ENCODE data around the gene YWHAH. TPM values are rescaled to one million over a fixed set of nuclear protein-coding genes. Genes with fewer than 3 reads are reported as not detected.

Gene YWHAH
- polyA plus RNA-seq, 4 donors: 60.4 to 99.1 (median 89.8) TPM

- H3K36me3 ChIP-seq (ENCODE audit: control insufficient read depth in 3 of 3, insufficient read depth in 2 of 3, low read depth in 1 of 3, low read length in 3 of 3): peaks cover 0 to 5% (median 0%) of the 10 kb centered on the region in 3 donors
- no peaks in the 10 kb centered on the region for H3K27me3 ChIP-seq (ENCODE audit: control insufficient read depth in 3 of 3, insufficient read depth in 3 of 3, low read length in 3 of 3)
- peak; percentile 76 to 78 for DNase-seq
Measured at GRCh38 chr22:31915586-31915985, 28.7 kb upstream of the YWHAH start.

DNA sequence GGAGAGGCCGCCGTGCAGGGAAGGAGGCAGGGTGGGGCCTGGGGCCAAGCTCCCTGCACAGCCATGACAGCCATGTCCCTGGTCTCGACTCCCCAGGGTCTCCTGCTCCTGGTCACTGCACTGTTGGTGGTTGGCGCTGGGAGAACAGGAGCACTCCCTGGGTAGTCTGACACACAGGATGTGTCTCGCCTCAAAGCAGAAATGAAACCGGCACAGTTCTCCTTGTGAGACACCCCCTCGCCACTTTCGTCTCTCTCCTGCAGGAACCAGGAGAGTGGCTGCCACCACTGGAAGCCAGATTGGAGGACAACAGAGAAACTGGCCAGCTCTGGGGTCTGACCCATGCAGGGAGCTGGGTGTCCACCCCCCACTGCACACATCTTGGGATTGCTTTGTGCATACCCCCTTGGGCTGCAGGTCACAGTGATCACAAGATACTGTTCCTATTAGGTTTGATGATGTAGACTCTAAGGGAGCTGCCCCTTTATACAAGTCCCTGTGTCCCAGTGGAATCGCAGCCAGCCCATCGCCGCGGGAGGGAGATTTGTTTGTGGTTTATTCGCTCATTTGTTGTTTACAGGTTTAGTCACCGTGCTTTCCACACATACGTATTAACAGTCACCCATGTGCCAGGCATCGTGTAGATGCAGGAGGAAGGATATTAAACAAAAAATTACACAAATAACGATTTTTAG lies 27.0 kb upstream of the YWHAH start:
- H3K4me1 ChIP-seq (ENCODE audit: control insufficient read depth in 3 of 3, insufficient read depth in 2 of 3, low read depth in 1 of 3, low read length in 2 of 3): peaks cover 0 to 18% (median 5%) of the 10 kb centered on the region in 3 donors
- no peak overlapping the region for H3K27ac ChIP-seq (ENCODE audit: low read depth in 1 of 3, low read length in 2 of 3)
- no peaks in the 10 kb centered on the region for H3K27me3 ChIP-seq (ENCODE audit: control insufficient read depth in 3 of 3, insufficient read depth in 3 of 3, low read length in 3 of 3)
- no peak overlapping the region for H3K4me3 ChIP-seq (ENCODE audit: low read depth in 1 of 3, low read length in 3 of 3)
- H3K36me3 ChIP-seq (ENCODE audit: control insufficient read depth in 3 of 3, insufficient read depth in 2 of 3, low read depth in 1 of 3, low read length in 3 of 3): no peaks in the 10 kb centered on the region
- WGBS, 3 donors: 67 to 84% (median 72%) methylated on average over 16 to 17 of the region's 17 CpGs
- H3K9me3 ChIP-seq (ENCODE audit: control insufficient read depth in 2 of 2, insufficient read depth in 1 of 2, low read depth in 1 of 2, low read length in 1 of 2): no peaks in the 10 kb centered on the region
- no peak for FAIRE-seq
- DNase-seq: no peak

More at GRCh38 chr22:31915586-31915985, 28.7 kb upstream of the YWHAH start:
- no peak for FAIRE-seq
- no peak overlapping the region for H3K4me3 ChIP-seq (ENCODE audit: low read depth in 1 of 3, low read length in 3 of 3)
- H3K27ac ChIP-seq (ENCODE audit: low read depth in 1 of 3, low read length in 2 of 3): peak overlapping the region in 1 of 3 donors; percentile 74
- H3K4me1 ChIP-seq (ENCODE audit: control insufficient read depth in 3 of 3, insufficient read depth in 2 of 3, low read depth in 1 of 3, low read length in 2 of 3): peaks cover 0 to 29% (median 7%) of the 10 kb centered on the region in 3 donors
- H3K9me3 ChIP-seq (ENCODE audit: control insufficient read depth in 2 of 2, insufficient read depth in 1 of 2, low read depth in 1 of 2, low read length in 1 of 2): no peaks in the 10 kb centered on the region
- 30 to 66% (median 50%) methylated on average over 10 of the region's 10 CpGs for WGBS, 3 donors

DNA sequence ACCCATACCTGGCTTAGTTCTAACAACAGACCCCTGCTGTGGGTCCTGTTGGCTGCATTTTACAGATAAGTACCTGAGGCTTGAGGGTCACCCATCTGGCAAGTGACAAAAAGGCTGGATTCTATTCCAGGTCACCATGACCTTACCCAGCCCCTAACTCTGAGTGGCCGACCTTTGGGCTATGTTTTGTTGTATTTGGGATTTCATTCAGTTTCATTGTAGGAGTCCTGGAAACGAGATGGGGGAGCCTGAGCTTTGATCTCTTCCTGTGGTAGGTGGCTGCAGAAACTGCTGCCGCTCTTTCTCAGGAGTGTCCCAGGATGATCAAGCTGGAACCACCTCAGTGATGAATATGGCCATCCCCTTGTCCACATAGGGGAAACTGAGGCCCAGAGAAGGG lies 24.6 kb upstream of the YWHAH start:
- H3K27me3 ChIP-seq (ENCODE audit: control insufficient read depth in 3 of 3, insufficient read depth in 3 of 3, low read length in 3 of 3): no peaks in the 10 kb centered on the region
- H3K27ac ChIP-seq (ENCODE audit: low read depth in 1 of 3, low read length in 2 of 3): no peak overlapping the region
- no peaks in the 10 kb centered on the region for H3K9me3 ChIP-seq (ENCODE audit: control insufficient read depth in 2 of 2, insufficient read depth in 1 of 2, low read depth in 1 of 2, low read length in 1 of 2)
- DNase-seq: no peak
- FAIRE-seq: no peak
- H3K4me3 ChIP-seq (ENCODE audit: low read depth in 1 of 3, low read length in 3 of 3): no peak overlapping the region
- H3K4me1 ChIP-seq (ENCODE audit: control insufficient read depth in 3 of 3, insufficient read depth in 2 of 3, low read depth in 1 of 3, low read length in 2 of 3): peaks cover 0 to 9% (median 3%) of the 10 kb centered on the region in 3 donors
- 66 to 81% (median 74%) methylated on average over 3 of the region's 3 CpGs for WGBS, 3 donors
- H3K36me3 ChIP-seq (ENCODE audit: control insufficient read depth in 3 of 3, insufficient read depth in 2 of 3, low read depth in 1 of 3, low read length in 3 of 3): no peaks in the 10 kb centered on the region

DNA sequence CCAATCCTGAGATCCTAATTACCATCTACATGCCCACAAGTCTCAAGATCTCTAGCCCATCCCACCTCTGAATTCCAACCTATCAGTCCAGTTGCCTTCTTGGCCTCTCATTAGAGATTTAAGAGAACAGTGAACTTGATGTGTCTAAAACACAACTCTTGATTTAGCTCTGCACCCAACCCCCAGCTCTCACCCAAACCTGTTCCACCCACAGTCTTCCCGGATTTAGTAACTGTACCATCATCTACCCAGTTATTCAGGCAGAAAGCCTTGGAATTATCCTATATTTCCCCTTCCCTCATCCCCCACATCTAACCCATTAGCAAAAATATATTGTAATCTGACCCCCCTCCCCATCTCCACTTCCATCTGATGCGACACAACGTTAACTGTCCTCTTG lies 24.0 kb upstream of the YWHAH start:
- no peak for DNase-seq
- no peaks in the 10 kb centered on the region for H3K9me3 ChIP-seq (ENCODE audit: control insufficient read depth in 2 of 2, insufficient read depth in 1 of 2, low read depth in 1 of 2, low read length in 1 of 2)
- no peaks in the 10 kb centered on the region for H3K27me3 ChIP-seq (ENCODE audit: control insufficient read depth in 3 of 3, insufficient read depth in 3 of 3, low read length in 3 of 3)
- WGBS, 3 donors: 92 to 100% (median 95%) methylated on average over 3 of the region's 3 CpGs
- FAIRE-seq: no peak
- H3K4me3 ChIP-seq (ENCODE audit: low read depth in 1 of 3, low read length in 3 of 3): no peak overlapping the region
- H3K27ac ChIP-seq (ENCODE audit: low read depth in 1 of 3, low read length in 2 of 3): no peak overlapping the region
- no peaks in the 10 kb centered on the region for H3K36me3 ChIP-seq (ENCODE audit: control insufficient read depth in 3 of 3, insufficient read depth in 2 of 3, low read depth in 1 of 3, low read length in 3 of 3)
- peaks cover 0 to 5% (median under 1%) of the 10 kb centered on the region in 3 donors for H3K4me1 ChIP-seq (ENCODE audit: control insufficient read depth in 3 of 3, insufficient read depth in 2 of 3, low read depth in 1 of 3, low read length in 2 of 3)

DNA sequence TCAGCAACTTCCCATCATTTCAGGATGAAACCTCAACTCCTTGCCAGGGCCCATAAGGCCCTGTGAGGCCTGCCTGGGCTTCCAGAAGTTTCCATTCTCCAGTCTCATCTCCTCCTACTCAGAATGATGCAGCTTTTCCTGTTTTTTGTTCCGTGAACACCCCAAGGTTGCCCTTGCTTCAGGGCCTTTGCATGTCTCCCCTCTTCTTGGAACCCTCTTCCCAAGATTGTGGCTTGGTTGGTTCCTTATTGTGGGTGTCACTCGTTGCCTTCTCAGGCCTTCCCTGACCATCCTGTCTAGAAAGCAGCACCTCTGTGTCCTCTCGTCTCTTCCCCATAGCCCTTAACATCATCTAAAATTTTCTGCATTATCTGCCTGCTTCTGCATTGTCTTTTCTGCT lies 23.2 kb upstream of the YWHAH start:
- Histone ChIP-seq H3K36me3 (ENCODE audit: control insufficient read depth in 3 of 3, insufficient read depth in 2 of 3, low read depth in 1 of 3, low read length in 3 of 3) (no peaks in the 10 kb centered on the region), H3K4me3 (ENCODE audit: low read depth in 1 of 3, low read length in 3 of 3) (no peak overlapping the region), H3K27ac (ENCODE audit: low read depth in 1 of 3, low read length in 2 of 3) (no peak overlapping the region), H3K9me3 (ENCODE audit: control insufficient read depth in 2 of 2, insufficient read depth in 1 of 2, low read depth in 1 of 2, low read length in 1 of 2) (no peaks in the 10 kb centered on the region), H3K4me1 (ENCODE audit: control insufficient read depth in 3 of 3, insufficient read depth in 2 of 3, low read depth in 1 of 3, low read length in 2 of 3) (no peaks in the 10 kb centered on the region), H3K27me3 (ENCODE audit: control insufficient read depth in 3 of 3, insufficient read depth in 3 of 3, low read length in 3 of 3) (no peaks in the 10 kb centered on the region)
- FAIRE-seq (no peak), DNase-seq (no peak)
- 76 to 89% (median 87%) methylated on average over 3 of the region's 3 CpGs for WGBS, 3 donors

DNA sequence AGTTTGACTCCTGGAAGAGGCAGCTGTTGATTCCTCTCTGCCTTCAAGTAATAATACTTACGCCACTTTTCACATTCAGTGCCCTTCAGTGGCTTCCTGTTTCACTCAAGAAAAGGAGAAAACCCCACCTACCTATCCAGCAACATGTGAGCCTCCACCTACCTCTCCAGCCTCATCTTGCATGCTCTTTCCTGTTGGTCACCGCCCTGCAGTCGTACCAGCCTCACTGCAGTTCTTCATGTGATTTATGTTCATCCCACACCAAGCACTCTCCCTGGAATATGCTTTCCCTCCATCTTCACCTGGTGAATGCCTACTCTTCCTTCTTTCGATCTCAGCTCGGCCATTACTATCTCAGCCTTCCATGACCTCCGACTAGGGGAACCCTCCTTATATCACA lies 21.8 kb upstream of the YWHAH start:
- Histone ChIP-seq H3K4me3 (ENCODE audit: low read depth in 1 of 3, low read length in 3 of 3) (no peak overlapping the region), H3K9me3 (ENCODE audit: control insufficient read depth in 2 of 2, insufficient read depth in 1 of 2, low read depth in 1 of 2, low read length in 1 of 2) (no peaks in the 10 kb centered on the region), H3K27me3 (ENCODE audit: control insufficient read depth in 3 of 3, insufficient read depth in 3 of 3, low read length in 3 of 3) (no peaks in the 10 kb centered on the region), H3K27ac (ENCODE audit: low read depth in 1 of 3, low read length in 2 of 3) (no peak overlapping the region), H3K4me1 (ENCODE audit: control insufficient read depth in 3 of 3, insufficient read depth in 2 of 3, low read depth in 1 of 3, low read length in 2 of 3) (no peaks in the 10 kb centered on the region), H3K36me3 (ENCODE audit: control insufficient read depth in 3 of 3, insufficient read depth in 2 of 3, low read depth in 1 of 3, low read length in 3 of 3) (no peaks in the 10 kb centered on the region)
- DNase-seq: no peak
- 75 to 79% (median 75%) methylated on average over 6 of the region's 6 CpGs for WGBS, 3 donors
- FAIRE-seq: no peak

DNA sequence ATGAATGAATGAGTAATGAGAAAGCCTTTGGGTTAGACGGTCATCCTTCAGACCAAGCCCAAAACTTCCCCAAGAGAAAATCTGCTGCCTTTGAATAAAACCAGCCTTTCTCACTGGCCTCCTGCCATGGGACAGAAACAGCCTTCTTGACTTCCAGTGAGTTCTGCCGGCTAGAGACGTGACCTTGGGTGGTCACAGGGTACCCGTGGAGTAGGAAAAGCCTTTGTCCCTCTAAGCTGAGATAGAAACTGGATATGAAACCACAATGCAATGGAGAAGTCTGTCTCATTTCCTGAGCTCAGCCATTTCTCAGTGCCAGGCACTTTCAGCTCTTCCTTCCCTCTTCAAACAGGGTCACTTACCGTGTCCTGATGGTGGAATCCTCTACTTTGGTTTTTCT lies 21.2 kb upstream of the YWHAH start:
- Histone ChIP-seq H3K27ac (ENCODE audit: low read depth in 1 of 3, low read length in 2 of 3) (no peak overlapping the region), H3K27me3 (ENCODE audit: control insufficient read depth in 3 of 3, insufficient read depth in 3 of 3, low read length in 3 of 3) (no peaks in the 10 kb centered on the region), H3K4me1 (ENCODE audit: control insufficient read depth in 3 of 3, insufficient read depth in 2 of 3, low read depth in 1 of 3, low read length in 2 of 3) (no peaks in the 10 kb centered on the region), H3K4me3 (ENCODE audit: low read depth in 1 of 3, low read length in 3 of 3) (no peak overlapping the region), H3K36me3 (ENCODE audit: control insufficient read depth in 3 of 3, insufficient read depth in 2 of 3, low read depth in 1 of 3, low read length in 3 of 3) (no peaks in the 10 kb centered on the region), H3K9me3 (ENCODE audit: control insufficient read depth in 2 of 2, insufficient read depth in 1 of 2, low read depth in 1 of 2, low read length in 1 of 2) (no peaks in the 10 kb centered on the region)
- FAIRE-seq (no peak), DNase-seq (no peak)
- 25 to 60% (median 45%) methylated on average over 5 of the region's 5 CpGs for WGBS, 3 donors

DNA sequence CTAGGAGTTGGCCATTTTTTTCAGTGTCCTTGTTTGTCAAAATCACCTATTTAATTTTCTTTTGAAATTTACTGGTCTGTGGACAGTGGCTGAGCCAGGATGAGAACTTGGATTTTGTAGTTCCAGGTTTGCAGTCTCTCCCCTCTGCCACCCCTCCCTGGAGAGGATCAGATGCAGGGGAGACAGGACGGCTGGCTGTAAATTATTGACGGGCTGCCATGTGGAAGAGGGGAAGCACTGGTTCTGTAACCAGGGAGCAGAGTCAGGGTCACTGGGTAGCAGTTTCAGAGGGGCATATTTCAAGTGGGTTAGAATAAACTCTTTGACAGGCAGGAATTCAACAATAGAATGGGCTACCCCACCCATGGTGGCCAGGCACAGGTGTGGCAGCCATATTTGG lies 20.6 kb upstream of the YWHAH start:
- WGBS, 3 donors: 75 to 86% (median 84%) methylated on average over 2 of the region's 2 CpGs
- Histone ChIP-seq H3K9me3 (ENCODE audit: control insufficient read depth in 2 of 2, insufficient read depth in 1 of 2, low read depth in 1 of 2, low read length in 1 of 2) (no peaks in the 10 kb centered on the region), H3K4me1 (ENCODE audit: control insufficient read depth in 3 of 3, insufficient read depth in 2 of 3, low read depth in 1 of 3, low read length in 2 of 3) (no peaks in the 10 kb centered on the region), H3K36me3 (ENCODE audit: control insufficient read depth in 3 of 3, insufficient read depth in 2 of 3, low read depth in 1 of 3, low read length in 3 of 3) (no peaks in the 10 kb centered on the region), H3K27me3 (ENCODE audit: control insufficient read depth in 3 of 3, insufficient read depth in 3 of 3, low read length in 3 of 3) (no peaks in the 10 kb centered on the region), H3K27ac (ENCODE audit: low read depth in 1 of 3, low read length in 2 of 3) (no peak overlapping the region), H3K4me3 (ENCODE audit: low read depth in 1 of 3, low read length in 3 of 3) (no peak overlapping the region)
- FAIRE-seq (no peak), DNase-seq (no peak)

GRCh38 chr22:31925056-31925455 lies 19.3 kb upstream of the YWHAH start:
- Histone ChIP-seq H3K4me3 (ENCODE audit: low read depth in 1 of 3, low read length in 3 of 3) (no peak overlapping the region), H3K27me3 (ENCODE audit: control insufficient read depth in 3 of 3, insufficient read depth in 3 of 3, low read length in 3 of 3) (no peaks in the 10 kb centered on the region), H3K27ac (ENCODE audit: low read depth in 1 of 3, low read length in 2 of 3) (no peak overlapping the region), H3K36me3 (ENCODE audit: control insufficient read depth in 3 of 3, insufficient read depth in 2 of 3, low read depth in 1 of 3, low read length in 3 of 3) (no peaks in the 10 kb centered on the region), H3K9me3 (ENCODE audit: control insufficient read depth in 2 of 2, insufficient read depth in 1 of 2, low read depth in 1 of 2, low read length in 1 of 2) (no peaks in the 10 kb centered on the region), H3K4me1 (ENCODE audit: control insufficient read depth in 3 of 3, insufficient read depth in 2 of 3, low read depth in 1 of 3, low read length in 2 of 3) (peaks cover 0 to 5% (median 0%) of the 10 kb centered on the region in 3 donors)
- FAIRE-seq (no peak), DNase-seq (no peak)
- WGBS, 3 donors: 92 to 96% (median 92%) methylated on average over 1 of the region's 1 CpG
